GM10266 (cell line): ENCODE measurements around the gene DHRS11.

Experiments
- DNase-seq: peaks from one replicate; pipeline ENCODE4 v3.0.0; 2012; ENCODE audit errors: extremely low spot score
- CTCF ChIP-seq: IDR thresholded peaks from 2 replicates; pipeline ENCODE4 v1.5.1; 2012; ENCODE audit warnings: mild to moderate bottlenecking, low read depth; ENCODE audit not compliant: control insufficient read depth, insufficient read depth; ENCODE audit errors: missing control alignments

The DHRS11 gene

DNA sequence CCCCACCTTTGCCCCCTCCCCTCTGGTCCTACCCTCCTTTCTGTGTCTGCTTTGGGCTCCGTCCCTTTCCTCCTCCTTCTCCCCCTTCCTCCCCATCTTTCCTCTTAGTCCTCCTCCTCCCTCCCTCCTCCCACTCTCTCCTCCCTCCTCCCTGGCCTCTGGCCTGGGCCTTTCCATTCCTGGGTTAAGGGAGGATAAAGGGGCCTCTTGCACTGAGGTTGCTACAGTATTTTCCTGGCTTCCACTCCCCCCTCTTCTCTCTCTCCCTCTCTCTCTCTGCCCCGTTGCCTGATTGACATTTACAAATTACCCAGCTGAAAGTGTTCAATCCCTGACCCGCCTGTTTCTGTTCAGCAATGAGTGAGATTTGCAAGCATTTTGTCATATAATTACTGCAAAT, 53.7 kb downstream of the DHRS11 start:
- no peak for TF ChIP-seq CTCF

DNA sequence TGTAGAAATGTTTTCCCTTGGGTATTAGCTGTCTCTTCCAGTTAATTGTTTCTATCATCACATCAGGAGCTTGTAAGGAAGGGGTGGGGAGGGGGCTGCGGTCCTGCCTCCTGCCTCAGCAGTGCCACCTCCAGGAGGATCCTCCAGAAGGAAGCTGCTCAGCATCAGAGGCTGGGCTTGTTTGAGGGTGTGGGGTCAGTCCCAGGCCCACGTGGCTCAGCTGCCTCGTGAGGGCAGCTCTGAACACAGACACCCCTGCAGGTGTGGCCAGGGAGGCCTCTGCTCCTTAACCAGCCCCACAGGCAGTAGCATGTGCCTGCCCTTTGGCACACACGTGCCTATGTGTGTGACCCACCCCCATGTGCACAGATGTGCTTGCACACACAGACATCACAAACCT, 56.0 kb downstream of the DHRS11 start:
- no peak for DNase-seq
- TF ChIP-seq CTCF: no peak

More for the DNA sequence above, 53.7 kb downstream of the DHRS11 start:
- DNase-seq: no peak

- TF ChIP-seq CTCF: no peak
- DNase-seq: no peak
Observed at GRCh38 chr17:36650096-36650775, 58.6 kb downstream of the DHRS11 start.
